Measurements from ENCODE around the gene ACLY.

The ACLY gene

GRCh38 chr17:41962768-41963434 is 44.1 kb upstream of the ACLY start:
- DNase-seq (ENCODE audit: low read depth), result peak; percentile 75
- TF ChIP-seq CTCF (conservative IDR thresholded peaks at IDR 0.05; ENCODE audit: low read depth, low read length), result peak; percentile 94
- H3K4me3 ChIP-seq (ENCODE audit: low read depth, low read length), result no peak overlapping the region

DNA sequence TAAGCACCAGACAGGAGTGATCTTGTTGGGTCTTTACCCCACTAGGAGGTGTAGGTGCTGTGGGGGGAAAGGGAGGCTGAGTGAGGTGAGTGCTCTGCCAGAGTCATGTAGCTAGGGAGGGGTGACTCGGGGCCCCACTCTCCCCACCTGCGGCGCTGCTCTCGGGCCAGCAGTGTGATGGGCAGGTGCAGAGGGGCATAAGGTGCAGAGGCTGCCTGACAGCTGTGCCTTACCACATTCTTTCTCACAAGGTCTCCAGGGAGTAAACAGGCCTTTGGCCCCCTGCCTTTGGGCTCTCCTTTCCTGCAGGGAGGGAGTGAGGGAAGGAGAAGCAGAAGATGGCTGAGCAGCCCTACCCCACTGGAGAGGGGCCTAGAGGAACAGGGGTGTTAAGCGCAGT is 43.4 kb upstream of the ACLY start:
- TF ChIP-seq CTCF (conservative IDR thresholded peaks at IDR 0.05; ENCODE audit: low read depth, low read length), result no peak
- no peak for DNase-seq (ENCODE audit: low read depth)
- no peak overlapping the region for H3K4me3 ChIP-seq (ENCODE audit: low read depth, low read length)

GRCh38 chr17:41959336-41960095 is 40.8 kb upstream of the ACLY start:
- peak; percentile 72 for TF ChIP-seq CTCF (conservative IDR thresholded peaks at IDR 0.05; ENCODE audit: low read depth, low read length)
- no peak overlapping the region for H3K4me3 ChIP-seq (ENCODE audit: low read depth, low read length)
- DNase-seq (ENCODE audit: low read depth), result peak; percentile 77

DNA sequence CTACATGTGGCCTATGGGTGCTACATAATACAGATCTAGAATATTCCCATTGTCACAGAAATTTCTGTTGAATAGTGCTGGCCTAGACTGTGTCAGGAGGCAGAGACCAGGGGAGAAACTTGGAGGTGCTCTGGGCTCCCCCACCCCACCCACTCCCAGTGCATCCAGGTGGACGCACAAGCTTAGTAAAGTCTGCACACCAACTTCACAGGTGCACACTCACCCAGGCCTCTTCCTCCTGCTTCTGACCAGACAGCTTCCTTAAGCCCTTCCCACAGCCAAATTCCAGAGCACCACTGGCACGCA is 40.2 kb upstream of the ACLY start:
- TF ChIP-seq CTCF (conservative IDR thresholded peaks at IDR 0.05; ENCODE audit: low read depth, low read length), result no peak
- DNase-seq (ENCODE audit: low read depth), result peak; percentile 45
- H3K4me3 ChIP-seq (ENCODE audit: low read depth, low read length), result no peak overlapping the region

GRCh38 chr17:41957869-41958439 is 39.2 kb upstream of the ACLY start:
- no peak overlapping the region for H3K4me3 ChIP-seq (ENCODE audit: low read depth, low read length)
- no peak for DNase-seq (ENCODE audit: low read depth)
- TF ChIP-seq CTCF (conservative IDR thresholded peaks at IDR 0.05; ENCODE audit: low read depth, low read length), result no peak

GRCh38 chr17:41957031-41957868 is 38.5 kb upstream of the ACLY start:
- no peak for TF ChIP-seq CTCF (conservative IDR thresholded peaks at IDR 0.05; ENCODE audit: low read depth, low read length)
- H3K4me3 ChIP-seq (ENCODE audit: low read depth, low read length), result no peak overlapping the region
- DNase-seq (ENCODE audit: low read depth), result peak; percentile 51
